ENCODE measurements around the gene PMEPA1. TPM values are rescaled to one million over a fixed set of nuclear protein-coding genes. Genes with fewer than 3 reads are reported as not detected.

The PMEPA1 gene
- total RNA-seq, 1 experiment from 2014 or later = 89.8 TPM

DNA sequence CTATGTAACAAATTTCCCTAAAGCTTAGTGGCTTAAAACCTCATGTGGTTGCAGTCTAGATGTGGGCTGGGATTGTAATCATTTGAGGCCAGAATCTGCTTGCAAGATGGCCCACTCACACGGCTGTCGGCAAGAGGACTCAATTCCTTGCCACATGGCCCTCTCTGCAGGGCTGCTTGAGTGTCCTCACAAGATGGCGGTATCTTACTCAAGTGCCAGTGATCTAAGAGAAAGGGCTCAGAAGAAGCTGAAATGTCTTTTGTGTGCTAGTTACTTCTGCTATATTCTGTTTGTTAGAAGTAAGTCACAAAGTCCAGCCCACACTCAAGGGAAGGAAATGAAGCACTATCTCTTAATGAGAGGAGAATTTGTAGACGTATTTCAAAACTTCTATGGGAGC lies 47.1 kb upstream of the PMEPA1 start:
- ATAC-seq (no peak), DNase-seq (ENCODE audit: low read depth, low spot score) (no peak)
- Histone ChIP-seq H3K27ac (ENCODE audit: low read length) (no peak overlapping the region), H3K36me3 (ENCODE audit: control insufficient read depth, insufficient read depth, low read length) (no peaks in the 10 kb centered on the region), H3K27me3 (ENCODE audit: control insufficient read depth, insufficient read depth, low read length) (no peaks in the 10 kb centered on the region), H3K4me1 (ENCODE audit: control insufficient read depth, insufficient read depth, low read length) (no peaks in the 10 kb centered on the region), H3K4me3 (ENCODE audit: low read depth in 2 of 2, low read length in 2 of 2) (no peak overlapping the region), H3K9me3 (ENCODE audit: control insufficient read depth, insufficient read depth, low read depth, low read length) (no peaks in the 10 kb centered on the region)
- ChIA-PET POLR2A (no interaction called here), CTCF (no interaction called here)
- no TSS peak for BruUV-seq (replicated peaks)
- TF ChIP-seq, protein P1, sequence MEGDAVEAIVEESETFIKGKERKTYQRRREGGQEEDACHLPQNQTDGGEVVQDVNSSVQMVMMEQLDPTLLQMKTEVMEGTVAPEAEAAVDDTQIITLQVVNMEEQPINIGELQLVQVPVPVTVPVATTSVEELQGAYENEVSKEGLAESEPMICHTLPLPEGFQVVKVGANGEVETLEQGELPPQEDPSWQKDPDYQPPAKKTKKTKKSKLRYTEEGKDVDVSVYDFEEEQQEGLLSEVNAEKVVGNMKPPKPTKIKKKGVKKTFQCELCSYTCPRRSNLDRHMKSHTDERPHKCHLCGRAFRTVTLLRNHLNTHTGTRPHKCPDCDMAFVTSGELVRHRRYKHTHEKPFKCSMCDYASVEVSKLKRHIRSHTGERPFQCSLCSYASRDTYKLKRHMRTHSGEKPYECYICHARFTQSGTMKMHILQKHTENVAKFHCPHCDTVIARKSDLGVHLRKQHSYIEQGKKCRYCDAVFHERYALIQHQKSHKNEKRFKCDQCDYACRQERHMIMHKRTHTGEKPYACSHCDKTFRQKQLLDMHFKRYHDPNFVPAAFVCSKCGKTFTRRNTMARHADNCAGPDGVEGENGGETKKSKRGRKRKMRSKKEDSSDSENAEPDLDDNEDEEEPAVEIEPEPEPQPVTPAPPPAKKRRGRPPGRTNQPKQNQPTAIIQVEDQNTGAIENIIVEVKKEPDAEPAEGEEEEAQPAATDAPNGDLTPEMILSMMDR (IDR thresholded peaks at IDR 0.05) = no peak
- TF ChIP-seq POLR2AphosphoS5 (IDR thresholded peaks at IDR 0.05; ENCODE audit: low read depth, low read length) (no peak), SIN3A (IDR thresholded peaks at IDR 0.05; ENCODE audit: borderline replicate concordance, insufficient read depth, low read depth, low read length) (no peak)
- intact Hi-C loops (cut with micrococcal nuclease; ENCODE audit: unreplicated experiment) (no loop called here), in situ Hi-C loops (cut with HindIII; ENCODE audit: low pct_unique_long_range_greater_than_20kb, low sequenced_read_pairs) (no loop called here)

DNA sequence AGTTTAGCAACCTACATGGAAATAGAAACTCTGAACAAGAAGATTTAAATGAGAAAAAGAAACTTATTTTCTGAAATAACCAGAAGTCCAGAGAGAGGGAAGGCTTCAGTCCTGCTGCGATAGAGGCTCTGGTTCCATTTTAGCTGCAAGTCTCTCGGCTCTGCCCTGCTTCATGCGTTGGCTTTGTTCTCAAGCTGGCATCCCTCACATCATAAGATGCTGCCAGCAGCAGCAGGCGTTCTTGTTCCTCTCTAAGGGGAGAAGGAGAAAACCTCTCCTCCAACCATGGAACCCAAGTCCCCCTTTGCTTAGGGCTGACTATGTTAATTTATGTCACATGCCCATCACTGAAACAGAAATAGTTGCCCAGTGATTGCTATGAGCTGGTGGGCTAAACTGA lies 46.4 kb upstream of the PMEPA1 start:
- CTCF ChIA-PET = no interaction called here
- Histone ChIP-seq H3K36me3 (ENCODE audit: control insufficient read depth, insufficient read depth, low read length) (no peaks in the 10 kb centered on the region), H3K27me3 (ENCODE audit: control insufficient read depth, insufficient read depth, low read length) (no peaks in the 10 kb centered on the region), H3K27ac (ENCODE audit: low read length) (no peak overlapping the region), H3K4me3 (ENCODE audit: low read depth in 2 of 2, low read length in 2 of 2) (no peak overlapping the region), H3K4me1 (ENCODE audit: control insufficient read depth, insufficient read depth, low read length) (no peaks in the 10 kb centered on the region), H3K9me3 (ENCODE audit: control insufficient read depth, insufficient read depth, low read depth, low read length) (no peaks in the 10 kb centered on the region)
- intact Hi-C loops (cut with micrococcal nuclease; ENCODE audit: unreplicated experiment) = no loop called here
- ATAC-seq (no peak), DNase-seq (ENCODE audit: low read depth, low spot score) (no peak)
- BruUV-seq (replicated peaks) = no TSS peak
- TF ChIP-seq, protein P2, sequence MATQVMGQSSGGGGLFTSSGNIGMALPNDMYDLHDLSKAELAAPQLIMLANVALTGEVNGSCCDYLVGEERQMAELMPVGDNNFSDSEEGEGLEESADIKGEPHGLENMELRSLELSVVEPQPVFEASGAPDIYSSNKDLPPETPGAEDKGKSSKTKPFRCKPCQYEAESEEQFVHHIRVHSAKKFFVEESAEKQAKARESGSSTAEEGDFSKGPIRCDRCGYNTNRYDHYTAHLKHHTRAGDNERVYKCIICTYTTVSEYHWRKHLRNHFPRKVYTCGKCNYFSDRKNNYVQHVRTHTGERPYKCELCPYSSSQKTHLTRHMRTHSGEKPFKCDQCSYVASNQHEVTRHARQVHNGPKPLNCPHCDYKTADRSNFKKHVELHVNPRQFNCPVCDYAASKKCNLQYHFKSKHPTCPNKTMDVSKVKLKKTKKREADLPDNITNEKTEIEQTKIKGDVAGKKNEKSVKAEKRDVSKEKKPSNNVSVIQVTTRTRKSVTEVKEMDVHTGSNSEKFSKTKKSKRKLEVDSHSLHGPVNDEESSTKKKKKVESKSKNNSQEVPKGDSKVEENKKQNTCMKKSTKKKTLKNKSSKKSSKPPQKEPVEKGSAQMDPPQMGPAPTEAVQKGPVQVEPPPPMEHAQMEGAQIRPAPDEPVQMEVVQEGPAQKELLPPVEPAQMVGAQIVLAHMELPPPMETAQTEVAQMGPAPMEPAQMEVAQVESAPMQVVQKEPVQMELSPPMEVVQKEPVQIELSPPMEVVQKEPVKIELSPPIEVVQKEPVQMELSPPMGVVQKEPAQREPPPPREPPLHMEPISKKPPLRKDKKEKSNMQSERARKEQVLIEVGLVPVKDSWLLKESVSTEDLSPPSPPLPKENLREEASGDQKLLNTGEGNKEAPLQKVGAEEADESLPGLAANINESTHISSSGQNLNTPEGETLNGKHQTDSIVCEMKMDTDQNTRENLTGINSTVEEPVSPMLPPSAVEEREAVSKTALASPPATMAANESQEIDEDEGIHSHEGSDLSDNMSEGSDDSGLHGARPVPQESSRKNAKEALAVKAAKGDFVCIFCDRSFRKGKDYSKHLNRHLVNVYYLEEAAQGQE (IDR thresholded peaks at IDR 0.05; ENCODE audit: insufficient read depth in 1 of 2, low read depth in 2 of 2, low read length in 1 of 2) = no peak
- TF ChIP-seq SIN3A (IDR thresholded peaks at IDR 0.05; ENCODE audit: borderline replicate concordance, insufficient read depth, low read depth, low read length) (no peak), POLR2AphosphoS5 (IDR thresholded peaks at IDR 0.05; ENCODE audit: low read depth, low read length) (no peak), TCF7L2 (IDR thresholded peaks at IDR 0.05; ENCODE audit: low read depth, low read length) (no peak)
- TF ChIP-seq, protein P1 (IDR thresholded peaks at IDR 0.05) = no peak
- in situ Hi-C loops (cut with HindIII; ENCODE audit: low pct_unique_long_range_greater_than_20kb, low sequenced_read_pairs) = no loop called here
- POLR2A ChIA-PET = no interaction called here
